ENCODE results near the gene DYDC1.
"Not testable (repeated sequence)": the region's sequence is repeated elsewhere in the genome, so short reads cannot be mapped to it uniquely, and the experiment has no call there.

DYDC1 gene

DNA sequence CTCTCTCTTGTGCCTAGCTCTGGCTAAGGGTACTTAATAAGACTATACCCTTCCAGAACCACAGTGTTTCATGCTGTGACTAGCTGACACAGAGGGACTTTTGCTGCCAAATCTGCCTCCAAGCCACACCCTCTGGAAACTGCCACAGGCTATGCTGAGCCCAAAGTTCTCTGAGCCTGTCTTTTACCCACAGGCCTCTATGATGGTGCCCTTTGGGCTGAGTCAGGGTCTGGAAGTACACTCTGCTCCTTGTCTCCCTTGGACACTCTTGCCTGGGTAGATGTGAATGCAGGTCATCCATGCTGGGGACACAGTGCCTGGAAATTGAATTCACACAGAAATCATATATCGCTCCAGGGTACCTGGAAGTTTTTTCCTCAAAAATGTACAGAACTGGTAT is 22.6 kb downstream of the DYDC1 start:
- DNase-seq, result no peak

GRCh38 chr10:80324891-80325364 is 31.6 kb downstream of the DYDC1 start:
- no peak for DNase-seq

DNA sequence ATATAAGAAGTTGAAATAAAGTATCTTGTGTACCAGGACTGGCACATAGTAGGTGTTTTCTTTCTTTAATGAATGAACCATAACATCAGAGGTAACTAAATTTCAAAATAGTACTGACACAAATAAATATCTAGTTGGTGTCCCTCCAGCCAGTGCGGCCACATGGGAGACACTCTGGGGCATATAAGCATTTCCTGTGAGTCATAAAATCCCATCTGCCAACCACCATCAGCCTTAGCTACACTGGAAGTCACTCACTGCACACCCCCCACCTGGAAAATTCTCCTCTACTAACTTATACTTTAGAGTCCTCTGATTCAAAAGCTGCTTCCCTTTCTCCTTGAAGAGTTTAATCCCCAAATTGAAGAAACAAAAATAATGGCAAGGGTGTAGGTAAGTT is 32.5 kb downstream of the DYDC1 start:
- no peak for DNase-seq

GRCh38 chr10:80323311-80323710 is 33.2 kb downstream of the DYDC1 start:
- DNase-seq, result no peak

GRCh38 chr10:80322711-80323110 is 33.8 kb downstream of the DYDC1 start:
- DNase-seq, result no peak

DNA sequence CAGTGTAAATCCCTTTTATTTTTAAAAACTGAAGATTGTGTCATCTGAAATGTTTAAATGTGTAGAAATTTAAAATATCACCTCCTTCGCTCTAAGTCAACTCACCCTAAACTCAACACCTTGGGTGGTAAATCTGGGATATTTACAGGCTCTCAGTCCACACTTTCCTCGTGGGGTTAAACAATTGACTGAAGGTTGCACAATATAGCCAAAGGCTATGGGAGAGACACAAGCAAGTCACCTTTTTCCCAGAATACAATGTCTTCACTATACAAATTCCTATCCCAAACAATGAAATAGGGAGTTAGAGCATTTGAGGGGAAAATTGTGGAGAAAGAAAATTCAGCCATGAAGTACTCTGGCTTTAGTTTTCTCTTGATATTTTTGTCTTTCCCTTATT is 34.4 kb downstream of the DYDC1 start:
- DNase-seq, result no peak

DNA sequence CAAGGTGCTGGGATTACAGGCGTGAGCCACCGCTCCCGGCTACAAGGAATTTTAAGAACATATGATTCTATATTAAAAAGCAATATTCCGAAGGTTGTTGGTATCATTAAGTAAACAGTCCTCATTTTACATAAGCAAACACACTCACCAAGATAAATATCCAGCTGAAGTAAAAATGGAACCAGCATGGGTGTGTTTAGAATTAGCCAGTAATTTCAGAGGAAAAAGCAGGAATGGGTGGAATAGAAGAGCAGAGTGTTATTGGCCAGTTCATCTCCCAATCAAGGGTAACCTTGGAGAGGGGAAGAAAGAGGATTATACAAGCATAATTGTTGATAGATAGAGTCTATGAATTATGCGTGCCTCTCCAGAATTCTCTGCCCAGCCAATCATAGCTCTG is 35.4 kb downstream of the DYDC1 start:
- DNase-seq, result no peak

DNA sequence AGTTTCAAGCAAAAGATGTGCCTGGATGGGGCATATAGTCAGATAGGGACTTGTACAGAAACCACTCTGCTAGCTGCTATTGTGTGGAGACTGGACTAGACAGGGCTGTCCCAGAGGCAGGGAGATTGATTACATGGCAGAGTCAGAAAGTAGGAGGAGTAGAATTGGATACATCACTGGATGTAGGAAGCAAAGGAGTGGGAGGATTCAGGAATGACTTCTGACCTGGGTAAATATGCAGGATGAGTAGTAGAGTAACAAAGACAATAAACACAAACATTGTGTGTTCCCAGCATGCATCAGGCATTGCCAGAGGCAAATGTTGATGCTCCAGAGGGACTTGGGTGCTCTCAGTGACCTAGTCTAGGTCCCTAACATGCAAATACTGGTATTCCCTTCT is 36.2 kb downstream of the DYDC1 start:
- DNase-seq, result no peak

- no peak for DNase-seq
Observed at GRCh38 chr10:80319725-80320290, 36.7 kb downstream of the DYDC1 start.

DNA sequence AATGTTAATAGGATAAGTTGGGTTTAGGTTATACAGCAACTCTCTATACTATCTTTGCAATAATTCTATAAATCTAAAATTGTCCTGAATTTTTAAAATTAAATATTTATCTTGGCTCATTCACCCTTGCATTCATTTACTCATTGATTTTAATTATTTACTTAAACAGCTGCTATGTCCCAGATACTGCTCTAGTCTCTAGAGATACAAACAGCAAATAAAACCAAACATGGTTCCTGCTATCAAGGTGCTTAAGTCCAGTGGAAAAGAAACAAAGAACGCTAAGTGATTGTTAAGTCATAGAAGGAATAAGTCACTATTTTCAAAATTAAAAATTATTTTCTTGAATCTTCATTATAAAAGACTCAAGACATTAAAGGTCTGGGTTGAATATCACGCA is 37.2 kb downstream of the DYDC1 start:
- DNase-seq, result no peak

DNA sequence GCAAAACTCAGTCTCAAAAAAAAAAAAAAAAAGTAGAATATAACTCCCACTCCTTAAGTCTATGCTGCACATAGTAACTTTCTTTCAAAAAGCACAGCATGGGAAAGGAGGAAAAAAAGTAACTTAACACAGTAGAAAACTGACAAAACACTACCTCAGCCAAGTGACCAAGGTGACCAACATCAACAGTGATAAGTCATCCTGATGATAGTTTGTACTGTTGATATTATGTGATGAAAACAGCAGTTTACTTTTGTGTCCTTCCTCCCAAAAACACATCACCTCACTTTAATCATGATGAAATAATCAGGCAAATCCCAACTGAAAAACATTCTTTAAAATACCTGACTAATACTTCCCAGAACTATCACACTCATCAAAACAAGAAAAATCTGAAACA is 37.8 kb downstream of the DYDC1 start:
- DNase-seq, result no peak

DNA sequence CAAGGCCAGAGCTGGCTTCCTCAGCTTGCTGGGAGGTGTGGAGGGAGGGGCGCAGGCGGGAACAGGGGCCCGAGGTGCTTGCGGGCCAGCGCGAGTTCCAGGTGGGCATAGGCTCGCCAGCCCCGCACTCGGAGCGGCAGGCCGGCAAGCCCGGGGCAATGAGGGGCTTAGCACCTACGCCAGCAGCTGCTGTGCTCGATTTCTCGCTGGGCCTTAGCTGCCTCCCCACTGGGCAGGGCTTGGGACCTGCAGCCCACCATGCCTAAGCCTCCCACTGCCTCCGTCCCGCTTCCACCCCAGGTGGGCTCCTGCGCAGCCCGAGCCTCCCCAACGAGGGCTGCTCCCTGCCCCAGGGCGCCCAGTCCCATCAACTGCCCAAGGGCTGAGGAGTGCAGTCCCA is 41.2 kb downstream of the DYDC1 start:
- no peak for DNase-seq

DNA sequence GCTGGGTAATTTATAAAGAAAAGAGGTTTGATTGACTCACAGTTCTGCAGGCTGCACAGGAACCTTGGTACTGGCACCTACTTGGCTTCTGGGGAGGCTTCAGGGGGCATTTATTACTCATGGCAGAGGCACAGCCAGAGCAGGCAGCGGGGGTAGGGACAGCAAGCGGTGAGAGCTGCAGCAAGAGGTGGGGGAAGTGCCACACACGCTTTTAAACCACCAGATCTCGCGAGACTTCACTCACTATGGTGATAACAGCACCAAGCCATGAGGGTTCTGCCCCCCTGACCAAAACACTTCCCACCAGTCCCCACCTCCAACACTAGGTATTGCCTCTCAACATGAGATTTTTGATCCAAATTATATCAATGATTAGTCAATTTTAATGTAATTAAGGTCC is 43.0 kb downstream of the DYDC1 start:
- DNase-seq, result no peak

- DNase-seq, result not testable (repeated sequence)
Observed at GRCh38 chr10:80305989-80306388, 50.6 kb downstream of the DYDC1 start.

DNA sequence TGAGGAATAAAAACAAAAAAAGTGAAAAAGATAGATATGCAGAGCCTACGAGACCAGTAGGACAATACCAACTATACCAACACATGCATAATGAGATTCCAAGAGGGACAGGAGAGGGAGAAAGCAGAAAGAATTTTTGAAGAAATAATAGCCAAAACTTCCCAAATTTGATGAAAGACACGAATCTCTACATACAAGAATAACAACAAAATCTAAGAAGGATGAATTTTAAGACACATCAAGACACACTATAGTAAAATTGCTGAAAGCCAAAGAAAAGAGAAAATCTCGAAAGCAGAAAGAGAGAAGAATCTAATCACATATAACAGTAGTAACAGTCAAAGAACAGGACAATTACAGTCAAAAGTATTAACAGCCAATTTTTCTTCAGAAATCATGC is 59.6 kb downstream of the DYDC1 start:
- DNase-seq, result no peak

DNA sequence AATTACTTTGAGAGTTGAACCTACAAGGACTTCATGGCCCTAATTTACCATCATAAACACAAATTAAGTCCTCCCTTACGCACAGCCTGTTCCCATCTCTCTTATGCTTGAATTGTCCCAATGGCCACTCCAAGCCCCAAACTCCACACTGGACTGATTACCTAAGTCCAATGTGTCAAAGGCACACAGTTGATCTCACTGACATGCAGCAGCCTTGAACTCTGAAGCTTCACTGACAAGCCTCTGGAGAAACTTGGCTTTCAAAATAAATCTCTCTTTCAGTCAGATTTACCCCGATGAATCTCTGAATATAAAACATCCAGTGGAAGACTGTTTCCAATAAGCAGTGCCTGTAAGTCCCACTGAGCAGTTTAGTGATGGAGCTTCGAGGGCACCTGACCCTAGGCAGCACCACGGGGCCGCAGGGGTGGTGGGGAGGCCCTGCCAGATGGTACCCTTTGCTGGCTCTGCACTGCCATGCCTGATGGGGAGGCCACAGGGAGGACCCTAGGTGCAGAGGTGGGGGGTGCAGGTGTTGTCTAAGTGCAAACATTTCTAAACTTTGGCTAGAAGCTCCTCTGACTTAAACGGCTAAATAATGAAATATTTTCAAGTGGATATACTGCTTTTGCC is 63.8 kb downstream of the DYDC1 start:
- DNase-seq, result no peak

DNA sequence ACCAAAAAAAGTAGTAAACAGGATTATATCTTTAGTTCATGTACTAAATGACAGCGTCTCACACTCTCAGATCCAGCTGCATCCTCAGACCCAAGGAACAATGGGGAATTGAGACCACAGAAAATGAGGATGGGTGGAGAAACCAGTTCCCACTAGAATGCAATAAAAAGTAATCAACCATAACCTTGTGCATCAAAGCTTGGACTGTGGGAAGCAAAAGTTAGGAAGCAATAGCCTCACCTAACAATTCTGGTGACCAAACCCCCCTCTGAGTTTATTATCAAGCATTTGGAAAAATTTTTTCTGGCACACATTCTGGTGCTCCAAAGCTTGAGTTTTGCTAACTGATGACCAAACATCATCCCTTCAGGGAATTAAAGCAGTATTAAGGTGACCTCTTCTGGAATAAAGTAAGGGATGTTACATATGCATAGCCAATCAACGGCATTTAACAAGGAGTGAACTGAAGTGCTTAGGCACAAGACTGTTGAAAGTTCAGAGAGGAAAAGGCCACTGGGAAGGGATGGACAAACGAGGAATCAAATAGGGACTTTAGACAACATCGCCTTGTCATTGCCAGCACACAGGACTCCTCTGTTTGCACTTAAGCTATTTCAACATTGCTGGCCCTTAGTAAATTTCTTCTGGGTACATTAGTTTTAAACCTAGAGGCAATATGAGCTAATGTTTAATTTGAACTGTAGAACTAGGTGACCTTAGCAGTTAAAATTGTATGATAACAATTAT is 65.9 kb downstream of the DYDC1 start:
- DNase-seq, result no peak

DNA sequence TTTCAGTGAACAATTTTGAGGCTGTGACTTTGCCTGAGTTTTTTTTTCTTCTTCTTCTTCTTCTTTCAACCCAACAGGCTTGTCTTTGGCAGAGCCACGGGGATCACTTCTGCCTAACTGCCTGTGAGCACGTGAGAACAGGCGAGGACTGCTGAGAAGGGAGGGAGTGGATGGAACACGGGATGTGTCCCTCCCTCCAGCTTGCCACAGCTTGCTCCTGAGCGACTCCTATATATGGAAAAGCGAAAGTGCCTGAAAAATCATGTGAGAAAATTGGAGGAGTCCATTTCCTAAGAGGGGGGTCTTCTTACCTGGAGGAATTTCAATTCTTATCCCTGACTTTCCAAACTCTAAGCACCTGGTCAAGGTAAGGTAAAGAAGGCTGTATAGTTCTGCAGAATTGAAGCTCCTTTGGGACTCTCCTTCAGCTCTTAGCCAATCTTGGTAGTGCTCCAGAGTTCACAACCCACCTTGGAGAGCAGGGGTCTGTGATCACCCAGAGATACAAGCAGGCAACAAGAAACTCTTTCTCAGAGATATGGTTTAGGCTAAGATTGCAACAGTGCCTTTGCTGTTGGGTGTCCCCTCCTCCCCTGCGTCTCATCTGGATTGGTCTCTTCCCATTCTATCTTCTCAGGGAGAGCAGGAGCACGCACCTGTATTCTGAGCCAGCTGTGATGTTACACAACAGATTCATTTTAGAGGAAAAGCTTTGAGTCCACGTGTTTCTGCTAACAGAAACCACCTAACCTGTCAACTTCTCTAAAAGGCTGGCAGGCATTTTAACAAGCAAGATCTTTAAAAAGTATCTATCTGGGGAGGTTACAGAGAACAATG is 66.9 kb downstream of the DYDC1 start, which contains the start of gene MAT1A:
Gene MAT1A, minus strand, starts transcription at position 208 of the 837 bp plus-strand sequence. CDS start 235 bp downstream, outside the sequence.
- no peak for DNase-seq

DNA sequence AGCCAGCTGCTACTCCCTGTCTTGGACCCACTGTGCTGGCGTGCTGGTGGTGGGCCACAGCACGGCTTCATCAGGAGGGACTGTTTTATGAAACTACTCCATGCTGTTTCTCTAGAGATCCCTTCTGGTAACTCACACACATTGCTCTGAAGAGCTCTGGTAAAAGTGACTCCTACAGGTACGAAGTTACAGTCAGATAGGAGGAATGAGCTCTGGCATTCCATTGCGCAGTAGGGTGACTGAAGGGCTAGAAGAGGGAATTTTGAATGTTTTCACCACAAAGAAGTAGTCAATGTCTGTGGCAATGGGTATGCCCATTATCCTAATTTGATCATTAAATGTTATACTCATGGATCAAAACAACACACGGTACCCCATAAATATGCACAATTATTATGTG is 67.7 kb downstream of the DYDC1 start:
- no peak for DNase-seq
